Measurements from ENCODE around the gene RTN4IP1. TPM values are rescaled to one million over a fixed set of nuclear protein-coding genes. Genes with fewer than 3 reads are reported as not detected.

Gene RTN4IP1
- total RNA-seq, 1 experiment from 2014 or later = 19.2 TPM

DNA sequence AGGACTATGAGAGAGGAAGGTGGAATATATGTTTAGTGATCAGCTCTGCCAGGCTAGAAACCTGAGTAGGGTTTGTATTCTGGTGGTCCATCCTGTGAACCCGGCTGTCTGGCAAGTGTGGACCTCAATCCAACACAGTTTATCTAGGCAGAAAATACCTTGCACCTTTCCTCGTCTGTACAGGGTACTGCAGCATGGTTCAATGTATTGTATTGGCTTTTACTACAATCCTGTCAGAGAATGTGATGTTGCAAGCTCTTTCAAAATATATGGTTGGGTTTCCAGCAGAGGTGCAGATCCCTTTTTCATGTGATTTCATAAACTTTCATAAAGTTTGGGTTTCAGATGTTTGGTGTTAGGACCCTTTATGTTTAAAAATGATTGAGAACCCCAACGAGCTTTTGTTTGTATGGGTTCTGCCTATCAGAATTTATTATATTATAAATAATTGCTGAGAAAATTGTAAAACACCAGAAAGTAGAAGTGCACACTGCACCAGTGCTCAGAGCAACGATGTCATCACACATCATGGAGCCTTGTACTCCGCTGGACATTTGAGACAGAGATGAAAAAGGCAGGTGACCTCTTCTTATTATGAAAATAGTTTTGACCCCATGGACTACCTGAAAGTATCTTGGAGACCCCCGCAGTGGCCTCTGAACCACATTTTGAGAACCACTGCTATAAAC lies 106.6 kb downstream of the RTN4IP1 start:
- POLR2A ChIA-PET = no interaction called here
- CTCF ChIA-PET = interaction anchor here (1.1 to 1.3 kb wide), 3 partner anchors 10 to 475 kb away, joined by 3 to 4 read pairs (median 3); no protein-coding TSS in a partner anchor
- no peaks in the 10 kb centered on the region for H3K27me3 Mint-ChIP-seq (ENCODE audit: low read depth)
- DNase-seq (ENCODE audit: low spot score) (no peak), ATAC-seq (no peak)
- no peaks in the 10 kb centered on the region for H3K36me3 Mint-ChIP-seq
- peaks cover 2% of the 10 kb centered on the region for H3K4me1 Mint-ChIP-seq
- no peaks in the 10 kb centered on the region for H3K9me3 Mint-ChIP-seq
- TF ChIP-seq ATF2 (CRISPR knock-in tag; IDR thresholded peaks at IDR 0.05; ENCODE audit: borderline replicate concordance, low read depth) (no peak), USF2 (CRISPR knock-in tag; IDR thresholded peaks at IDR 0.05) (no peak), FOXP1 (CRISPR knock-in tag; IDR thresholded peaks at IDR 0.05; ENCODE audit: borderline replicate concordance) (no peak)
- H3K27ac Mint-ChIP-seq = no peak overlapping the region
- no peak overlapping the region for H3K4me3 Mint-ChIP-seq

Other genes with a start within 250 kb of the RTN4IP1 start
- gene QRSL1, start 80 bp upstream of the RTN4IP1 start, total RNA-seq (2021) = 17.2 to 17.9 TPM (median 17.7 TPM) in 3 replicates

Measured in WTC11 (cell line).